Measurements from ENCODE around the gene ZSCAN9. TPM values are rescaled to one million over a fixed set of nuclear protein-coding genes. Genes with fewer than 3 reads are reported as not detected.

The ZSCAN9 gene
- 10 to 100 TPM; 10.6 to 12.3 TPM for total RNA-seq
- 10 to 100 TPM; 34.6 to 39.8 (median 37.1) TPM for polyA plus RNA-seq (ENCODE audit: insufficient read length in 6 of 6)
- long read RNA-seq, donor 1, transcript ZSCAN9-203 (3 exons, 757 nt): major isoform, 7 of 18 reads
- long read RNA-seq, donor 1, partial matches to known transcripts: 6 of 18 reads
- long read RNA-seq, donor 1, other reads (novel, unspliced or antisense): 0 of 18 reads
- long read RNA-seq, donor 2, transcript ZSCAN9-203 (3 exons, 757 nt): major isoform, 9 of 21 reads
- long read RNA-seq, donor 2, partial matches to known transcripts: 5 of 21 reads
- long read RNA-seq, donor 2, other reads (novel, unspliced or antisense): 0 of 21 reads
- long read RNA-seq, donor 3, partial matches to known transcripts: 0 of 5 reads
- long read RNA-seq, donor 3, other reads (novel, unspliced or antisense): 0 of 5 reads
- long read RNA-seq, donor 4, partial matches to known transcripts: 0 of 11 reads
- long read RNA-seq, donor 4, other reads (novel, unspliced or antisense): 4 of 11 reads
- long read RNA-seq, donor 5, partial matches to known transcripts: 0 of 7 reads
- long read RNA-seq, donor 5, other reads (novel, unspliced or antisense): 0 of 7 reads
- long read RNA-seq, donor 6, transcript ZSCAN9-203 (3 exons, 757 nt): major isoform, 8 of 15 reads
- long read RNA-seq, donor 6, partial matches to known transcripts: 0 of 15 reads
- long read RNA-seq, donor 6, other reads (novel, unspliced or antisense): 0 of 15 reads
- long read RNA-seq, donor 7, transcript ZSCAN9-203 (3 exons, 757 nt): major isoform, 7 of 14 reads
- long read RNA-seq, donor 7, partial matches to known transcripts: 0 of 14 reads
- long read RNA-seq, donor 7, other reads (novel, unspliced or antisense): 0 of 14 reads
- long read RNA-seq, donor 8, transcript ZSCAN9-203 (3 exons, 757 nt): major isoform, 6 of 12 reads
- long read RNA-seq, donor 8, partial matches to known transcripts: 6 of 12 reads
- long read RNA-seq, donor 8, other reads (novel, unspliced or antisense): 0 of 12 reads
- long read RNA-seq, donor 9: 0 reads
- long read RNA-seq, donor 10, partial matches to known transcripts: 0 of 1 reads
- long read RNA-seq, donor 10, other reads (novel, unspliced or antisense): 0 of 1 reads
- long read RNA-seq, donor 11, transcript ZSCAN9-203 (3 exons, 757 nt): major isoform, 10 of 17 reads
- long read RNA-seq, donor 11, partial matches to known transcripts: 5 of 17 reads
- long read RNA-seq, donor 11, other reads (novel, unspliced or antisense): 0 of 17 reads
- long read RNA-seq, donor 12, transcript ZSCAN9-203 (3 exons, 757 nt): major isoform, 11 of 15 reads
- long read RNA-seq, donor 12, partial matches to known transcripts: 0 of 15 reads
- long read RNA-seq, donor 12, other reads (novel, unspliced or antisense): 0 of 15 reads

GRCh38 chr6:28225056-28225834, at the start of gene ZSCAN9:
TSS of gene ZSCAN9 (plus strand) at chr6:28225275. CDS start at chr6:28227085, 1,810 bp downstream.
- peak within 1 kb of the TSS; percentile 71 to 77 for H3K27ac ChIP-seq
- peak within 1 kb of the TSS; percentile 66 to 72 for H3K4me3 ChIP-seq
- ATAC-seq: peak; percentile 97
- DNase-seq: peak; percentile 72 to 91 (median 84)
- H3K36me3 ChIP-seq: peaks cover 0 to 32% of the 10 kb centered on the region in 2 donors
- H3K4me1 ChIP-seq: peaks cover 0 to 13% of the 10 kb centered on the region in 2 donors
- peaks cover 16 to 18% of the 10 kb centered on the region in 2 donors for H3K27me3 ChIP-seq
- intact Hi-C loops (cut with DNase I): no loop called here
- no peaks in the 10 kb centered on the region for H3K9me3 ChIP-seq
- no peak for TF ChIP-seq CTCF (IDR thresholded peaks at IDR 0.05)

- Histone ChIP-seq H3K4me1 (no peaks in the 10 kb centered on the region), H3K9me3 (no peaks in the 10 kb centered on the region), H3K4me3 (no peak overlapping the region), H3K27ac (no peak overlapping the region), H3K27me3 (peaks cover 0 to 31% of the 10 kb centered on the region in 2 donors), H3K36me3 (no peaks in the 10 kb centered on the region)
- intact Hi-C loops (cut with DNase I): no loop called here
- no peak for ATAC-seq
- no peak for DNase-seq
- no peak for TF ChIP-seq CTCF (IDR thresholded peaks at IDR 0.05)
Observed at GRCh38 chr6:28176373-28176772, 48.7 kb upstream of the ZSCAN9 start.

GRCh38 chr6:28182255-28182654, 42.8 kb upstream of the ZSCAN9 start:
- no peak for DNase-seq
- Histone ChIP-seq H3K36me3 (no peaks in the 10 kb centered on the region), H3K4me3 (no peak overlapping the region), H3K27ac (no peak overlapping the region), H3K27me3 (peaks cover 0 to 25% of the 10 kb centered on the region in 2 donors), H3K4me1 (no peaks in the 10 kb centered on the region), H3K9me3 (peaks cover 0 to 26% of the 10 kb centered on the region in 2 donors)
- no peak for ATAC-seq
- intact Hi-C loops (cut with DNase I): no loop called here
- TF ChIP-seq CTCF (IDR thresholded peaks at IDR 0.05): no peak

- DNase-seq: no peak
- no peaks in the 10 kb centered on the region for H3K36me3 ChIP-seq
- no peaks in the 10 kb centered on the region for H3K4me1 ChIP-seq
- no peak for ATAC-seq
- intact Hi-C loops (cut with DNase I): no loop called here
- H3K9me3 ChIP-seq: peaks cover 0 to 81% of the 10 kb centered on the region in 2 donors
- no peaks in the 10 kb centered on the region for H3K27me3 ChIP-seq
- no peak overlapping the region for H3K27ac ChIP-seq
- TF ChIP-seq CTCF (IDR thresholded peaks at IDR 0.05): no peak
- H3K4me3 ChIP-seq: no peak overlapping the region
Observed at GRCh38 chr6:28188111-28188979, 36.7 kb upstream of the ZSCAN9 start.
